Effector CD4-positive, alpha-beta T cell (primary cell): ENCODE data around the gene MBNL1.
A peak's percentile ranks its signal among the peaks of the same experiment; 100 is the strongest.

Experiments
- DNase-seq: peaks from one replicate; pipeline ENCODE4 v3.0.0-alpha.2; 2020

The MBNL1 gene

DNA sequence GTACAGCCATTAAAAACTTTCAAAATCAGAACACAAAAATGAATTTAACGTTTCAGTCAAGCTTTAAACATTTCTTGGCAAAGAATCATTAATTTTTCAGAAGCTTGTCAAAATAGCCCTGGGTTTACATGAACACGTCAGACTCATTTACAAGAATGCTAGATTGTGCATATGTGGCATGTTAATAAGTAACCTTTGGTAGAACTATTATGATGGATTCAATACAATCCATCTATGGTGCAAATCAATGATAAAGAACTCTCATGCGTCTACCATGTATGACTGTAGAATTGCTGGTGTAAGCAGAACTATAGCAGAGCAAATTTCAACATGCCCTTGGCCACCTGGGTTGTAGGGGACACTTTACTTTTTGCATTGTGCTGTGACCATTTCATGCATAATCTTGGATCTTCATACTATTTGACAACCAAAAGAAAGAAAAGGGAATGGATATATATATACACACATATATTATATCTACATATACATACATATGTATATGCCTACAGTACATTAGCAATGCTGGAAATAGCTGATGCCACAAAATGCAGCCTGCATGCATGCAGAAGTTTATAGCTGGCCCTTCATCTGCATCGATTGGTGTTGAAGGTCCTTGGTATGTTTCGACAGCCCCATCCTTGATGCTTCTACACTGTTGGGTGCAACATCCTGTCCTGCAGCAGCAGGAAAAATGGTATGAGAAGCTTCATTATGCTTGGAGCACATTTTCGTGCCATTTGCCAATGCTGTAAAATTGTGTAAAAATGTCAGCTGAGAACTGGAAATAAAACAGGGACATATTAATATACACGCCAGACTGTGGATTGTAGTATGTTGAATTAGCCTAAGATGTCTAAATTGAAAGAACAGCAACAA is 189.0 kb downstream of the MBNL1 start:
- no peak for DNase-seq

- DNase-seq, result no peak
Measured at GRCh38 chr3:152458376-152459117, 189.8 kb downstream of the MBNL1 start.

DNA sequence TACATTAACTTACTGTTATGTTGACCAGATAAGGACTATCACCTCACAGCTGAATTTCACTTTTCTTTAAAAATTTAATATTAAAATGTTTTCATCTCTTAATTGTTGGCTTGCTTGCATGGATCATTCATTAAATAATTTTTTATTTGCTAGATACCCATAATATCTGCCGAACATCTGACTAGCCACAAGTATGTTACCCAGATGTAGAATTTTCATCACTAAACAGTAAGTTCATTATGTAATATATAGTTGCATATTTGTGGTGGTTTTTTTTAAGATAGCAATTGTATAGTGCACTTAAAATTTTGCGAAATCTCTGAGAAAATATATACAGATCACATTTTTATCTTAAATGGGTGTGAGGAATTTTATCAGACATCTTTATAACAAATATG is 190.4 kb downstream of the MBNL1 start:
- no peak for DNase-seq

DNA sequence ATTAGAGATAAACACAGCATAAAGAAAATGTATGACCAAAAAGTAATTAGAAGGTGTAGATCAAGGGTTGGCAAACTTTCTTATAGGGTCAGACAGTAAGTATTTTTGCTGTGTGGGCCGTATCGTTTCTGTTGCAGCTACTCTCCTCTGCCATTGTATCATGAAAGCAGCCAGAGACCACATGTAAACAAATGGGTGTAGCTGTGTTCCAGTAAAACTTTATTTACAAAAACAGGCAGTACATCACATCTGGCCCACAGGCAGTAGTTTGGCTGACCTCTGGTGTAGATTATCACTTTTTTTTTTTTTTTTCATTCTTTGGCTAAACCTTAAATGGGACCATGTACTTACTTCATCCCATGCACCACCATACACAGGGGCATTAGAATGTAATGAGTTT is 190.8 kb downstream of the MBNL1 start:
- no peak for DNase-seq

DNA sequence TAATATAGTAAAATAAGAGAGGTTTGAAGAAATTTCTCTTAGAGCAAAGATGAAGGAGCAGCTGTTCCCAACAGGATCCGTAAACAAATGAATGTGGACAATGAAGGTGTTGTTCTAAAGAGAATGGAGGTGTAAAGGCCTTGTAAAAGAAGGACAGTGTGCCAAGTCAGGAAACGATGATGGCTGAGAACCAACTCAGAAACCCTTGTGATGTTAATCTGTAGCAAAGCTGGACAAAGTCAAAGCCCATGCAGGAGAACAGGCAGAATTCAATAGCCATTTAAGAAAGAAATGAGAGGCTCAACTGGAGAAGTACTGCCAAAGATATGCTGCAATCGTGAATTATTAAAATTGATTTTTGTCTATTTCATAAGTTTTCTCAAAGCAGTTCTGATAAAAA is 192.2 kb downstream of the MBNL1 start:
- DNase-seq, result no peak

GRCh38 chr3:152461460-152461859 is 192.7 kb downstream of the MBNL1 start:
- no peak for DNase-seq

DNA sequence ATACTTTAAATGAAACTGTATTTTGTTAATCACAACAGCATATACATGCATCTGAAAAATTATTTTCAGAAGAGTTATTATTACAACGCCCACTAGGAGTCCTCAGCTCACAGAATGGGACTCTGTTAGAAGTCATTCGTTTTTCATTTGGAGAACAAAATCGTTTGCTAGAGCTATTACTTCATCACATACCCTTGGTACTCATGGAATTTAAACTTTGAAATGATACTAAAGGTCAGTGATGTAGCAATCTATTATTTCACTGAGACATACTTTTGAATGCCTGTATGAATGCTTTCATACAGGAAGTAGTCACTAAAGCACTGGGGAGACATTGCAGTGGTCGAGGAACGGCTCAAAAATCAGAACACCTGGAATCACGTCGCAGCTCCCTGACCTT is 198.1 kb downstream of the MBNL1 start:
- no peak for DNase-seq

DNA sequence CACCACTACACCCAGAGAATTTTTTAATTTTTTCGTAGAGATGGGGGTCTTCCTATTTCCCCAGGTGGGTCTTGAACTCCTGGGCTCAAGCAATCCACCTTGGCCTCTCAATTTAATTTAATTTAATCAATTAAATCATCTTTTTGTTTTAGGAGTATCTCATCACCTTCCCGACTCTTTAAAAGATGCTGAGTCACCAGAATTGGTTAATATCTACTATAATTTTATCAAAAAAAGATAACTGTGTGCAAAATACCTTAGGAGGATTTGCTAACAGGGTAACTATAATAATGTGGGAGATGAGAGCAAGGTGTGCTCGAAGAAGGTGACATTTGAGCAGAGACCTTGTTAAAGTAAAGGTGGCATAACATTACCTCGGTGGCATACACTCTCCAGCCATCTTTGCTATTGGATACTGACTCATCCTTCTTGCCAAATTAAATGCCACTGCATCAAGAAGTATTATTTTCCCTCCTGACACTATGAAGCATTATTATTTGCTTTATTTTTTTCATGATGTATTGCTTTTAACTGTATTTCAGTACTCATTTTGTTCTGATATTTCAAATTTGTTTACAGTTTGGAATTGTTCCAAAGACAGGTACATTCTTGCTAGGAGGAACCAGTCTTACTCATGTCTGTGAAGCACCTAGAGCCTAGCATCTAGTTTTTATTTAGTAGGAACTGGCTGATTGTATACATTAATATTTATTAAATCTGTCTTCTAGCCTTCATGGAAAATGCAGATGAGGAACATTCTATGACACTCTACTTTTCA is 200.7 kb downstream of the MBNL1 start:
- DNase-seq, result no peak

GRCh38 chr3:152470095-152470494 is 201.4 kb downstream of the MBNL1 start:
- DNase-seq, result no peak

- DNase-seq, result no peak
Measured at GRCh38 chr3:152470893-152471292, 202.2 kb downstream of the MBNL1 start.

DNA sequence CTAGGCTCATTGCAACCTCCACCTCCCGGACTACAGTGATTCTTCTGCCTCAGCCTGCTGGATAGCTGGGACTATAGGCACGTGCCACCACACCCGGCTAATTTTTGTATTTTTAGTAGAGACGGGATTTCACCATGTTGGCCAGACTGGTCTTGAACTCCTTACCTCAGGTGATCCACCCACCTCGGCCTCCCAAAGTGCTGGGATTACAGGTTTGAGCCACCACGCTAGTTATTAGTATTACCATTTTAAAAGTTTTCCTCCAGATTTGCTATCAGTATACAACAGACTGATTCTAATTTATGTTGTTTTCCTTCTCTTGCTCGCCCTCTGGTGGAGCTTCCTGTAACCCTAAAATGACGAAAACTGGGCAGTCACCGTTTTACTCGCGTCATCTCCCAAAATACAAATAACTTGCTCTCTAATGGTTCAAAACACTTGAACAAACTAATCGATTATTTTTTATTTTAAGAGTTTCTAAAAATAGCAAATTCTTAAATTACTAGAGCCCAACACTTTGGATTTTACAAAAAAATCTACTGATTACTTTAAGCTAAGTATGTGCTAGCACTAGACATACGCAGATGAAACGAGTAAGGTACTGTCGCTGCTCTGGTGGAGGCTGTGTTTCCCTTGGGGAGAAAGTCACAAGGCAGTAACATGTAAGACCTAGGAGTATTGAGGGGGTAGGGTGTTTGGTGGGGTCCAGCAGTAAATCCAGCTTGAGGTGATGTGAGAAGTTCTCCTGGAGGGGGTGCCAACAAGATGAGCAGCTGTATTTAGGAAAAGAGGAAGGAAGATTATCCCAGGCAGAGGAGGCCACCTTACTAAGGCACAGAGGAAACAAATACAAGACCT is 203.3 kb downstream of the MBNL1 start:
- peak; percentile 66 for DNase-seq

- DNase-seq, result no peak
Measured at GRCh38 chr3:152472672-152472954, 203.9 kb downstream of the MBNL1 start.

DNA sequence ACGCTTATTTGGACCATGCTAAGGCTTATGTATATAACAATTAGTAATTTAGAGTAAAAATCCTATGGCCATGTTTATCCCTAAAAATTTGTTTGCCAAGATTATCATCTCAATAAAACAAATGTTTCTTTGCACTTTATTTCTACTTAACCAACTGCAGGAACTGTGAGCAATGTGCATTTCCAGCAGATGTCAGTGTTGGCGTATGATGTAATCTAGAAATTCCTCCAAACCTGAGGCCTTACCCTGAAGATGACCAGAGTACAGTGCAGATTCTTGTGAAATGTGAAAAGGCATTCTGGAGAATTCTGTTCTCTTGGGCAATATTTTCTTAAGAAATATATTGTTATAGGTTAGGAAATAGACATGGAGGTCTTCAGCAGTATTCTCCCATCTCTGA is 205.9 kb downstream of the MBNL1 start:
- no peak for DNase-seq

DNA sequence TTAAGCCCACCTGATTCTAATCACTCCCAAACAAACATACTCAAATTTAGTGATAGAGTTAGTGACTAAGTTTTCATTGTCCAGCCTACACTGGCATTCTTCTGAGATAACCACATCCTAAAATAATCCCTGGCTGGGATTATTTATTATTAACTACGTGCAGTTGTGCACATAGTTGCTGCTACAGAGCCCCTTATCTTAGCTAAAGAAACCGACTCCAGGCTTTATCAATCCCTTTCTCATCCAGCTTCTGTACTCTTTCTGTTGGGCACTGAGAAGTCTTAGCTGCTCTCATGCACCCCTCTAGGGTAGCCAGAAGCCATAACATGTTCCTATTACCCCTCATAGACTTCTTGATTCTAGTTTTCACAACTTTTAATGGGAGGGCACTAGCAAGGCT is 208.7 kb downstream of the MBNL1 start:
- no peak for DNase-seq

- no peak for DNase-seq
Measured at GRCh38 chr3:152480282-152480953, 211.7 kb downstream of the MBNL1 start.

GRCh38 chr3:152486364-152486763 is 217.6 kb downstream of the MBNL1 start:
- DNase-seq, result no peak

- DNase-seq, result no peak
Measured at GRCh38 chr3:152488449-152488848, 219.7 kb downstream of the MBNL1 start.

GRCh38 chr3:152491922-152492321 is 223.2 kb downstream of the MBNL1 start:
- no peak for DNase-seq

GRCh38 chr3:152496286-152496685 is 227.6 kb downstream of the MBNL1 start:
- no peak for DNase-seq

DNA sequence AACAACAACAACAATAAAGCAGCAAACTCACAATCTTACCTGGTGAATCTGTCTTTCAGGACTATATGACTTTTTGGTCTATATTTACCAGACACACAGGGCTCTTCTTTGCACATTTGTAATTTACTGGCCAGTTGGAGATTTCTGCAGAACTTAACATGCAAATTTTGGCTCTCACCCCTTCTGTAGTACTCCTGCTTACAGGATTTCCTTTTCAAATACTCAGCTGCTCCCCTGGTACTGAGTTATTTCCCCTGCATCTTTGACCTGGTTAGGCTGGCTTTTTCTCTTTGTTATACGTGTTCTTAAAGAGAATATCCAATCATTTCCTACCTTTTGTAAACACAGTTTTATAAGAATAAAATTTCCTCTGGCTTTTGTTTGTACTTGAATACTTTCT is 228.0 kb downstream of the MBNL1 start:
- DNase-seq, result no peak

DNA sequence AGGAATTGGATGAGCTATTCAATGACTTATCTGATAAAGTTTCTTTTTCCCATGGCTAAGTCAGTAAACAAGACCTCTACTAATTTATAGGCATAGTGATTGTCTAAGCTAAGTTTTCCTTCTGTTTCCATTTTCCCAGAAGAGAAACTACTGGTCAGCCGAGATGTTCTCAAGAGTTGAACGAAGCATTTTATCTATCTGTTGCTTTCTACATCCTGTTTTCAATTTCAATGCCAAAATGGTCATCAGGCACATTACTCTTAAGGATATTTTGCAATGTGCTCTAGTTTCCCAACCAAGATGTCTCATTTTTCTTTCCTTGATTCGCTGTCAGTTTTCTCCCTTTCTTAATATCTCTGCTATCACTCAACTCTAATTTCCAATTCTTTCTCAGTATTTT is 228.7 kb downstream of the MBNL1 start:
- DNase-seq, result no peak

DNA sequence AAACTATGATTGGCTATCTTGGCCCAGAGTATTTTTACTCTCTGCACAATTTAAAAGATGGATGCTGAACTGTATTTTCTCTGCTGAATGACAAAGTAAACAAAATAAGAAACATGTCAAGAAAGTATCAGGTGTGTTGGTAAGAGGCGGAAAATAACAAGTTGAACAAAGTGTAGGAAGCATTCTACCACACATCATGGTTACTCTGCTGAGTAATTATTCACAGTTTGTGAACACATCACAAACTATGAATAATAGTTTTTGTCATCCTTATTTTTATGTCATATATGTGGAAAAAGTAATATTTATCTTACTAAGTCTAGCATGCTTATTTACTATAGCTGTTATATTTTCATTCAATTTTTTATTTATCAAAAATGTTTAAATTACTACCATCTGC is 229.2 kb downstream of the MBNL1 start:
- no peak for DNase-seq
